NK-92 treated with Interleukin-12 subunit alpha and Interleukin-12 subunit beta, amount 100 ng/mL, for 24 hours (cell line): ENCODE results near the gene KYAT1.

ENCODE experiments used
- DNase-seq: peaks from one replicate; lab custom pipeline; 2025; lab: John Stamatoyannopoulos, UW

The KYAT1 gene

GRCh38 chr9:128908372-128908771 is 26.6 kb upstream of the KYAT1 start:
- DNase-seq: no peak

- no peak for DNase-seq
Observed at GRCh38 chr9:128906741-128907140, 25.0 kb upstream of the KYAT1 start.

- no peak for DNase-seq
Observed at GRCh38 chr9:128905964-128906363, 24.2 kb upstream of the KYAT1 start.

- DNase-seq: no peak
Observed at GRCh38 chr9:128903871-128904620, 22.3 kb upstream of the KYAT1 start.

- no peak for DNase-seq
Observed at GRCh38 chr9:128903079-128903461, 21.3 kb upstream of the KYAT1 start.

GRCh38 chr9:128902351-128903078 is 20.8 kb upstream of the KYAT1 start:
- DNase-seq: peak; percentile 62

GRCh38 chr9:128901822-128902221 is 20.1 kb upstream of the KYAT1 start:
- no peak for DNase-seq

GRCh38 chr9:128901379-128901778 is 19.6 kb upstream of the KYAT1 start:
- DNase-seq: no peak

- no peak for DNase-seq
Observed at GRCh38 chr9:128899566-128900322, 18.0 kb upstream of the KYAT1 start.

- DNase-seq: no peak
Observed at GRCh38 chr9:128898845-128899565, 17.3 kb upstream of the KYAT1 start.

GRCh38 chr9:128898382-128898781 is 16.6 kb upstream of the KYAT1 start:
- no peak for DNase-seq

GRCh38 chr9:128895556-128895955 is 13.8 kb upstream of the KYAT1 start:
- no peak for DNase-seq

GRCh38 chr9:128894764-128895163 is 13.0 kb upstream of the KYAT1 start:
- no peak for DNase-seq

- DNase-seq: no peak
Observed at GRCh38 chr9:128893354-128893753, 11.6 kb upstream of the KYAT1 start.

- no peak for DNase-seq
Observed at GRCh38 chr9:128892221-128892921, 10.6 kb upstream of the KYAT1 start.

- DNase-seq: no peak
Observed at GRCh38 chr9:128891321-128892220, 9.8 kb upstream of the KYAT1 start.

GRCh38 chr9:128887914-128888350 is 6.2 kb upstream of the KYAT1 start:
- DNase-seq: no peak

- no peak for DNase-seq
Observed at GRCh38 chr9:128887049-128887448, 5.3 kb upstream of the KYAT1 start.

- DNase-seq: no peak
Observed at GRCh38 chr9:128886211-128886891, 4.6 kb upstream of the KYAT1 start.

GRCh38 chr9:128885798-128886197 is 4.0 kb upstream of the KYAT1 start:
- DNase-seq: no peak
